A204.1 (cell line): ENCODE results near the gene L3MBTL1.
"Not testable (repeated sequence)": the region's sequence is repeated elsewhere in the genome, so short reads cannot be mapped to it uniquely, and the experiment has no call there.

ENCODE experiments used
- FAIRE-seq: peaks from 2 replicates; lab custom pipeline; 2012; peaks lifted over from hg19 to GRCh38; lab: Jason Lieb, UNC

Gene L3MBTL1

GRCh38 chr20:43560974-43561373 lies 53.5 kb downstream of the L3MBTL1 start:
- FAIRE-seq: no peak

GRCh38 chr20:43563429-43563828 lies 55.9 kb downstream of the L3MBTL1 start:
- FAIRE-seq: no peak

GRCh38 chr20:43563991-43564390 lies 56.5 kb downstream of the L3MBTL1 start:
- no peak for FAIRE-seq

GRCh38 chr20:43564455-43564854 lies 57.0 kb downstream of the L3MBTL1 start:
- no peak for FAIRE-seq

GRCh38 chr20:43564993-43565757 lies 57.7 kb downstream of the L3MBTL1 start:
- FAIRE-seq: no peak

- no peak for FAIRE-seq
These were observed 58.2 kb downstream of the L3MBTL1 start for GRCh38 chr20:43565758-43566104.

- FAIRE-seq: no peak
These were observed 60.0 kb downstream of the L3MBTL1 start for GRCh38 chr20:43567477-43567876.

- no peak for FAIRE-seq
These were observed 61.2 kb downstream of the L3MBTL1 start for GRCh38 chr20:43568706-43569105.

GRCh38 chr20:43569282-43569681 lies 61.8 kb downstream of the L3MBTL1 start:
- no peak for FAIRE-seq

GRCh38 chr20:43570496-43570895 lies 63.0 kb downstream of the L3MBTL1 start:
- no peak for FAIRE-seq

GRCh38 chr20:43571310-43571709 lies 63.8 kb downstream of the L3MBTL1 start:
- no peak for FAIRE-seq

GRCh38 chr20:43571771-43572170 lies 64.3 kb downstream of the L3MBTL1 start:
- no peak for FAIRE-seq

GRCh38 chr20:43572891-43573290 lies 65.4 kb downstream of the L3MBTL1 start:
- FAIRE-seq: no peak

GRCh38 chr20:43576108-43576507 lies 68.6 kb downstream of the L3MBTL1 start:
- FAIRE-seq: no peak

GRCh38 chr20:43579861-43580793 lies 72.6 kb downstream of the L3MBTL1 start:
- FAIRE-seq: no peak

- no peak for FAIRE-seq
These were observed 75.8 kb downstream of the L3MBTL1 start for GRCh38 chr20:43583133-43583864.

- no peak for FAIRE-seq
These were observed 76.5 kb downstream of the L3MBTL1 start for GRCh38 chr20:43583982-43584432.

- no peak for FAIRE-seq
These were observed 77.1 kb downstream of the L3MBTL1 start for GRCh38 chr20:43584448-43585136.

- no peak for FAIRE-seq
These were observed 79.1 kb downstream of the L3MBTL1 start for GRCh38 chr20:43586641-43587040.

GRCh38 chr20:43588526-43588925 lies 81.0 kb downstream of the L3MBTL1 start:
- not testable (repeated sequence) for FAIRE-seq

- FAIRE-seq: no peak
These were observed 82.5 kb downstream of the L3MBTL1 start for GRCh38 chr20:43590036-43590391.
